Ectodermal cell (in vitro differentiated cells): ENCODE data around the gene UQCRC1.

Experiments used
- H3K27ac ChIP-seq: 2 replicates; pipeline ENCODE4 v1.7.0; 2013; ENCODE audit warnings: mild to moderate bottlenecking, low read depth, low read length; ENCODE audit not compliant: insufficient read depth, poor library complexity, severe bottlenecking
- H3K27me3 ChIP-seq: 2 replicates; pipeline ENCODE4 v1.7.0; 2013; ENCODE audit warnings: mild to moderate bottlenecking, low read length; ENCODE audit not compliant: insufficient read depth, control insufficient read depth, poor library complexity, severe bottlenecking
- H3K36me3 ChIP-seq: one replicate; pipeline ENCODE4 v1.7.0; 2013; ENCODE audit warnings: low read length; ENCODE audit not compliant: control insufficient read depth, insufficient read depth
- H3K4me1 ChIP-seq: one replicate; pipeline ENCODE4 v1.7.0; 2013; ENCODE audit warnings: low read length; ENCODE audit not compliant: control insufficient read depth, insufficient read depth
- H3K4me3 ChIP-seq: 2 replicates; pipeline ENCODE4 v1.7.0; 2013; ENCODE audit warnings: low read depth, low read length, control low read depth; ENCODE audit not compliant: insufficient read depth
- H3K9me3 ChIP-seq: 2 replicates; pipeline ENCODE4 v1.7.0; 2013; ENCODE audit warnings: mild to moderate bottlenecking, low read length, moderate library complexity; ENCODE audit not compliant: control insufficient read depth
- WGBS, 2 experiments: methylation state at CpG; one replicate each; pipeline ENCODE4 v1.1.7; 2013; ENCODE audit warnings: missing lambda C conversion rate in 2 of 2; 5-methylcytosine and 5-hydroxymethylcytosine counted together

UQCRC1 gene

GRCh38 chr3:48647714-48648113, 38.3 kb upstream of the UQCRC1 start:
- Histone ChIP-seq H3K27me3 (no peaks in the 10 kb centered on the region), H3K4me1 (no peaks in the 10 kb centered on the region), H3K36me3 (peaks cover 30% of the 10 kb centered on the region), H3K27ac (no peak overlapping the region), H3K9me3 (no peaks in the 10 kb centered on the region), H3K4me3 (no peak overlapping the region)
- 93 to 94% methylated on average over 9 of the region's 9 CpGs for WGBS, 2 experiments

GRCh38 chr3:48644898-48645760, 35.7 kb upstream of the UQCRC1 start:
- no peaks in the 10 kb centered on the region for H3K4me1 ChIP-seq
- H3K36me3 ChIP-seq, result peaks cover 30% of the 10 kb centered on the region
- no peaks in the 10 kb centered on the region for H3K27me3 ChIP-seq
- H3K9me3 ChIP-seq, result no peaks in the 10 kb centered on the region
- H3K27ac ChIP-seq, result no peak overlapping the region
- no peak overlapping the region for H3K4me3 ChIP-seq
- WGBS, 2 experiments, result 94 to 95% methylated on average over 22 of the region's 22 CpGs

GRCh38 chr3:48642605-48643004, 33.2 kb upstream of the UQCRC1 start:
- Histone ChIP-seq H3K27me3 (no peaks in the 10 kb centered on the region), H3K36me3 (peaks cover 28% of the 10 kb centered on the region), H3K27ac (no peak overlapping the region), H3K4me3 (no peak overlapping the region), H3K9me3 (no peaks in the 10 kb centered on the region), H3K4me1 (no peaks in the 10 kb centered on the region)
- WGBS, 2 experiments, result 94 to 96% methylated on average over 12 of the region's 12 CpGs

GRCh38 chr3:48641396-48641795, 31.9 kb upstream of the UQCRC1 start:
- H3K4me1 ChIP-seq, result peaks cover 3% of the 10 kb centered on the region
- H3K4me3 ChIP-seq, result no peak overlapping the region
- 95 to 96% methylated on average over 3 of the region's 3 CpGs for WGBS, 2 experiments
- no peaks in the 10 kb centered on the region for H3K9me3 ChIP-seq
- H3K27me3 ChIP-seq, result no peaks in the 10 kb centered on the region
- peaks cover 28% of the 10 kb centered on the region for H3K36me3 ChIP-seq
- H3K27ac ChIP-seq, result no peak overlapping the region

GRCh38 chr3:48639944-48640606, 30.6 kb upstream of the UQCRC1 start:
- Histone ChIP-seq H3K9me3 (no peaks in the 10 kb centered on the region), H3K4me1 (peaks cover 5% of the 10 kb centered on the region), H3K27me3 (no peaks in the 10 kb centered on the region), H3K4me3 (no peak overlapping the region), H3K27ac (no peak overlapping the region), H3K36me3 (peaks cover 22% of the 10 kb centered on the region)
- WGBS, 2 experiments, result 94 to 96% methylated on average over 38 of the region's 38 CpGs

DNA sequence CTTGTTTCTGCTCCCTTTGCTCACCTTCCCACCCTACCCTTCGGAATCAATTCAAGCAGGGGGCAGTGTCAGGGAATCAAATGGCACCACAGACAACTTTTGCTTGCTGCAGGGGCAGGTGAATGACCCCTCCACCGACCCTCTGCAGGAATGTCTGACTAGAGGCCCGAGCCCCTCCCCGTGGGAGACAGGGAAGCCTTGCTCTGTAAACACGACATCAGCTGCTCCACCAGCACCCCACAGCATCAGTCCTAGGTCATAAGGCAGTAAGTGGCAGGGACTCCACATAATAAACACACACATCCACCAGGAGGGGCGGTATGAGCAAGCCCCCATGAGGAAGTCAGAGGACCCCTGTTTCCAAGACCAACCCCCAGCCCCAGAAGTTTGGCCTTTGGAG, 27.9 kb upstream of the UQCRC1 start:
- WGBS, 2 experiments, result 74% methylated on average over 6 of the region's 6 CpGs
- H3K36me3 ChIP-seq, result peaks cover 10% of the 10 kb centered on the region

GRCh38 chr3:48636149-48636655, 26.8 kb upstream of the UQCRC1 start:
- WGBS, 2 experiments, result 29 to 32% methylated on average over 10 of the region's 10 CpGs
- Histone ChIP-seq H3K27ac (peak overlapping the region; percentile 70), H3K9me3 (no peaks in the 10 kb centered on the region), H3K36me3 (peaks cover 14% of the 10 kb centered on the region), H3K4me1 (peaks cover 11% of the 10 kb centered on the region), H3K4me3 (peak overlapping the region; percentile 81), H3K27me3 (no peaks in the 10 kb centered on the region)

More for the DNA sequence above, 27.9 kb upstream of the UQCRC1 start:
- Histone ChIP-seq H3K9me3 (no peaks in the 10 kb centered on the region), H3K4me1 (peaks cover 11% of the 10 kb centered on the region), H3K4me3 (no peak overlapping the region), H3K27me3 (no peaks in the 10 kb centered on the region), H3K27ac (no peak overlapping the region)

DNA sequence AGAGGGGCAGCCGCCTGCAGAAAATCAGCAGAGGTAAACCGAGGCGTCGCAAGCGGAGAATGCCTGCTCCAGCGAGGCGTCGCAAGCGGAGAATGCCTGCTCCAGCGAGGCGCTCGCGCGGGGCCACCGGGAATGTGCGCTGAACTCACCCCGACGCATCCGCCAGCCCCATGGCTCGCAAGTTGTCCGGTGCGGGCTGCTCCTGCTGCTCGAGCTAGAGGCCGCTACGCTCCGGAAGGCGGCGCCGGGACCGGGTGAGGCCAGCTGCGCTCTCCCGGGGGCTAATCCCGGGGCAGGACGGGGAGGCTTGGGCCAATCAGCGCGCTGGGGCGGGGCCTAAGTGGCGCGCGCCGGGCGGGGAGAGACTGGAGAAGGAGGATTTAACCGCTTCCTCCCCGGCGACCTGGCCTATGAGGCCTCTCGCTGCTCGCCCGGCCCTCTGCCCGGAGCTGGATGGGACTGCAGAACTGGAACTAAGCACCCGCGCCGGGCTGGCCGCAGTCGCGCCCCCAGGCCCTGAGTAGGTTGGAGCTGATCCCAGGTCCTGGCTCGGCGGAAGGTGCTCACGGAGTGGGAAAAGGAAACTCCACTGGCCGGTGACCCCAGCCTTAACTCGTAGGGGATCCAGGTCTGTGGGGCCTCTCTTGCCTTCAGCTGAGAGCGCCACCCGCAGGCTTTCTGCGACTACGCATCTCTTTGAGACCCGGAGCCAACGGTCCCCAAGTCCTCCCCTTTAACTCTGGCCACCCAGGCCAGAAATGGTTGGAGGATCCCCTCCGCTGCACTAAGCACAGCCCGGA, 26.0 kb upstream of the UQCRC1 start, which contains the start of gene SLC26A6:
Gene SLC26A6, minus strand, starts transcription at position 240 of the 800 bp plus-strand sequence. Its CDS starts 68 bp downstream, at position 172.
- Histone ChIP-seq H3K4me3 (peak within 1 kb of the TSS; percentile 81), H3K27ac (peak within 1 kb of the TSS; percentile 77), H3K36me3 (peaks cover 16% of the 10 kb centered on the region), H3K27me3 (no peaks in the 10 kb centered on the region), H3K4me1 (peaks cover 11% of the 10 kb centered on the region), H3K9me3 (no peaks in the 10 kb centered on the region)
- 0 to 1% methylated on average over 68 of the region's 68 CpGs for WGBS, 2 experiments

DNA sequence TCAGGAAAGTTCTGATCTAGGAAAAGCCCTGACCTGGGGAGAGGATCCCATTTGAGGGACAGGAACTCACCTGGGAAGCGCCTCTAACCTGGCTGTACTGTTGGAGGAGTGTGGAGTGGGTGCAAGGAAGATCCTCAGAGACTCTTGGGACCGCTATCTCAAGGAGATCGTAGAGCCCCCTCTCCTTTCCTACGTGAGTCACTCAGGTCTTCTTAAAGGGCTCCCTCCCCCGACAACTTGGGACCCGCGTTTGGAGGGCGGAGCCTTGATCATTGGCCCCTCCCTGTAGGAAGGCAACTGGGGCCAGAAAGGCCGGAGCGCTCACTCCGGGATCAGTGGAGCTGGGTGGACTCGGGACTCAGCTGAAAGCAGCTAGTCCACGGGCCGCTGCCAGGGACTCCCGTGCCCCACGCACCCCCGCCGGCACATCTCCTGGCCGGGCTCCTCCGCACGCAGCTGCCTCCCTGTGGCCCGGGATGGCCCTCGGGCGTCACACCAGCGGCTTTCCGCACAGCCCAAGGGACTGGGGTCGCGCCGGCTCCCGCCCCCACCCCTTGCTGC, 25.3 kb upstream of the UQCRC1 start:
- Histone ChIP-seq H3K36me3 (peaks cover 16% of the 10 kb centered on the region), H3K4me3 (peak overlapping the region; percentile 81), H3K27me3 (no peaks in the 10 kb centered on the region), H3K9me3 (no peaks in the 10 kb centered on the region), H3K27ac (peak overlapping the region; percentile 77), H3K4me1 (peaks cover 11% of the 10 kb centered on the region)
- WGBS, 2 experiments, result 1 to 2% methylated on average over 30 of the region's 30 CpGs
